Measurements from ENCODE around the gene TRAP1.

TRAP1 gene

GRCh38 chr16:3717235-3718018 is at the start of gene TRAP1:
TSS of gene TRAP1 (minus strand) at chr16:3717524. CDS start at chr16:3717508, 16 bp downstream.
- in situ Hi-C loops (cut with HindIII; ENCODE audit: low pct_unique_long_range_greater_than_20kb, low sequenced_read_pairs), result no loop called here
- TF ChIP-seq JUND (IDR thresholded peaks at IDR 0.05; ENCODE audit: low read depth), result no peak
- DNase-seq (ENCODE audit: low read depth in 1 of 2, low spot score in 1 of 2), result peak; percentile 85 to 91

- no peak for DNase-seq (ENCODE audit: low read depth in 1 of 2, low spot score in 1 of 2)
- TF ChIP-seq JUND (IDR thresholded peaks at IDR 0.05; ENCODE audit: low read depth), result no peak
- in situ Hi-C loops (cut with HindIII; ENCODE audit: low pct_unique_long_range_greater_than_20kb, low sequenced_read_pairs), result no loop called here
Observed at GRCh38 chr16:3766177-3766576, 48.9 kb upstream of the TRAP1 start.

GRCh38 chr16:3764409-3764808 is 47.1 kb upstream of the TRAP1 start:
- no peak for DNase-seq (ENCODE audit: low read depth in 1 of 2, low spot score in 1 of 2)

GRCh38 chr16:3762107-3762750 is 44.9 kb upstream of the TRAP1 start:
- DNase-seq (ENCODE audit: low read depth in 1 of 2, low spot score in 1 of 2), result no peak
- in situ Hi-C loops (cut with HindIII; ENCODE audit: low pct_unique_long_range_greater_than_20kb, low sequenced_read_pairs), result no loop called here
- TF ChIP-seq JUND (IDR thresholded peaks at IDR 0.05; ENCODE audit: low read depth), result no peak

More at GRCh38 chr16:3764409-3764808, 47.1 kb upstream of the TRAP1 start:
- no peak for TF ChIP-seq JUND (IDR thresholded peaks at IDR 0.05; ENCODE audit: low read depth)
- in situ Hi-C loops (cut with HindIII; ENCODE audit: low pct_unique_long_range_greater_than_20kb, low sequenced_read_pairs), result no loop called here

GRCh38 chr16:3761375-3762106 is 44.2 kb upstream of the TRAP1 start:
- no peak for DNase-seq (ENCODE audit: low read depth in 1 of 2, low spot score in 1 of 2)
- no peak for TF ChIP-seq JUND (IDR thresholded peaks at IDR 0.05; ENCODE audit: low read depth)
- in situ Hi-C loops (cut with HindIII; ENCODE audit: low pct_unique_long_range_greater_than_20kb, low sequenced_read_pairs), result no loop called here

- in situ Hi-C loops (cut with HindIII; ENCODE audit: low pct_unique_long_range_greater_than_20kb, low sequenced_read_pairs), result no loop called here
- no peak for TF ChIP-seq JUND (IDR thresholded peaks at IDR 0.05; ENCODE audit: low read depth)
- no peak for DNase-seq (ENCODE audit: low read depth in 1 of 2, low spot score in 1 of 2)
Observed at GRCh38 chr16:3760518-3760917, 43.2 kb upstream of the TRAP1 start.

GRCh38 chr16:3759736-3760135 is 42.4 kb upstream of the TRAP1 start:
- no peak for TF ChIP-seq JUND (IDR thresholded peaks at IDR 0.05; ENCODE audit: low read depth)
- in situ Hi-C loops (cut with HindIII; ENCODE audit: low pct_unique_long_range_greater_than_20kb, low sequenced_read_pairs), result no loop called here
- DNase-seq (ENCODE audit: low read depth in 1 of 2, low spot score in 1 of 2), result no peak

GRCh38 chr16:3756113-3756512 is 38.8 kb upstream of the TRAP1 start:
- no peak for DNase-seq (ENCODE audit: low read depth in 1 of 2, low spot score in 1 of 2)
- in situ Hi-C loops (cut with HindIII; ENCODE audit: low pct_unique_long_range_greater_than_20kb, low sequenced_read_pairs), result no loop called here
- TF ChIP-seq JUND (IDR thresholded peaks at IDR 0.05; ENCODE audit: low read depth), result no peak

- TF ChIP-seq JUND (IDR thresholded peaks at IDR 0.05; ENCODE audit: low read depth), result no peak
- in situ Hi-C loops (cut with HindIII; ENCODE audit: low pct_unique_long_range_greater_than_20kb, low sequenced_read_pairs), result no loop called here
- no peak for DNase-seq (ENCODE audit: low read depth in 1 of 2, low spot score in 1 of 2)
Observed at GRCh38 chr16:3755249-3755648, 37.9 kb upstream of the TRAP1 start.

GRCh38 chr16:3754772-3755171 is 37.4 kb upstream of the TRAP1 start:
- no peak for DNase-seq (ENCODE audit: low read depth in 1 of 2, low spot score in 1 of 2)
- TF ChIP-seq JUND (IDR thresholded peaks at IDR 0.05; ENCODE audit: low read depth), result no peak
- in situ Hi-C loops (cut with HindIII; ENCODE audit: low pct_unique_long_range_greater_than_20kb, low sequenced_read_pairs), result no loop called here

- in situ Hi-C loops (cut with HindIII; ENCODE audit: low pct_unique_long_range_greater_than_20kb, low sequenced_read_pairs), result no loop called here
- no peak for TF ChIP-seq JUND (IDR thresholded peaks at IDR 0.05; ENCODE audit: low read depth)
- no peak for DNase-seq (ENCODE audit: low read depth in 1 of 2, low spot score in 1 of 2)
Observed at GRCh38 chr16:3754081-3754703, 36.9 kb upstream of the TRAP1 start.

- no peak for DNase-seq (ENCODE audit: low read depth in 1 of 2, low spot score in 1 of 2)
- no peak for TF ChIP-seq JUND (IDR thresholded peaks at IDR 0.05; ENCODE audit: low read depth)
- in situ Hi-C loops (cut with HindIII; ENCODE audit: low pct_unique_long_range_greater_than_20kb, low sequenced_read_pairs), result no loop called here
Observed at GRCh38 chr16:3752984-3753383, 35.7 kb upstream of the TRAP1 start.
